ENCODE data around the gene PLXNA2. TPM values are rescaled to one million over a fixed set of nuclear protein-coding genes. Genes with fewer than 3 reads are reported as not detected.

Gene PLXNA2
- total RNA-seq, 4 donors from 2014 or later: 17.2 to 29.7 (median 24.6) TPM

DNA sequence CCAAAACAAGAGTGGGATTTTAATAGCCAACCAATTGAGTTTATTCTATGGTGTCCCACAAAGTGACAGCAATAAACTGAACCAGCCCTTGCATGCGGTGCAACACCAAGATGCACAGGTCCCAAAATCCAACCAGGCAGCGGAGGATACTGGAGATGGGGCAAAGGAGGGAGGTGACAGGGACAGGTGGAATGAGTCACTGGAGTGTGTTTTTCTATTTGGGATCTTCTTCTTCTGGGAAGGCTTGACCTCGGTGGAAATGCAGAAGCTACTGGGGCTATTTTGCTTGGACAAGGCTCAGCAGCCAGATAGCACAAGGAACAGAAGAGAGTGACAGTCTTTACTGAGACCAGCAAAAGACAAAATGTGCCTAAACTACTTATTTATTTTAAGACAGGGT, 97.5 kb downstream of the PLXNA2 start:
- no peak overlapping the region for H3K27ac ChIP-seq
- H3K36me3 ChIP-seq: no peaks in the 10 kb centered on the region
- no peak for DNase-seq (ENCODE audit: low spot score in 2 of 2)
- no peaks in the 10 kb centered on the region for H3K9me3 ChIP-seq
- WGBS, 2 donors: 89 to 94% methylated on average over 3 of the region's 3 CpGs
- peaks cover 0 to 30% (median 4%) of the 10 kb centered on the region in 4 donors for H3K4me1 ChIP-seq
- no peaks in the 10 kb centered on the region for H3K27me3 ChIP-seq
- no peak overlapping the region for H3K4me3 ChIP-seq
- TF ChIP-seq, protein P1, sequence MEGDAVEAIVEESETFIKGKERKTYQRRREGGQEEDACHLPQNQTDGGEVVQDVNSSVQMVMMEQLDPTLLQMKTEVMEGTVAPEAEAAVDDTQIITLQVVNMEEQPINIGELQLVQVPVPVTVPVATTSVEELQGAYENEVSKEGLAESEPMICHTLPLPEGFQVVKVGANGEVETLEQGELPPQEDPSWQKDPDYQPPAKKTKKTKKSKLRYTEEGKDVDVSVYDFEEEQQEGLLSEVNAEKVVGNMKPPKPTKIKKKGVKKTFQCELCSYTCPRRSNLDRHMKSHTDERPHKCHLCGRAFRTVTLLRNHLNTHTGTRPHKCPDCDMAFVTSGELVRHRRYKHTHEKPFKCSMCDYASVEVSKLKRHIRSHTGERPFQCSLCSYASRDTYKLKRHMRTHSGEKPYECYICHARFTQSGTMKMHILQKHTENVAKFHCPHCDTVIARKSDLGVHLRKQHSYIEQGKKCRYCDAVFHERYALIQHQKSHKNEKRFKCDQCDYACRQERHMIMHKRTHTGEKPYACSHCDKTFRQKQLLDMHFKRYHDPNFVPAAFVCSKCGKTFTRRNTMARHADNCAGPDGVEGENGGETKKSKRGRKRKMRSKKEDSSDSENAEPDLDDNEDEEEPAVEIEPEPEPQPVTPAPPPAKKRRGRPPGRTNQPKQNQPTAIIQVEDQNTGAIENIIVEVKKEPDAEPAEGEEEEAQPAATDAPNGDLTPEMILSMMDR (IDR thresholded peaks at IDR 0.05): no peak
- TF ChIP-seq EP300 (IDR thresholded peaks at IDR 0.05) (no peak), POLR2A (IDR thresholded peaks at IDR 0.05) (no peak)

DNA sequence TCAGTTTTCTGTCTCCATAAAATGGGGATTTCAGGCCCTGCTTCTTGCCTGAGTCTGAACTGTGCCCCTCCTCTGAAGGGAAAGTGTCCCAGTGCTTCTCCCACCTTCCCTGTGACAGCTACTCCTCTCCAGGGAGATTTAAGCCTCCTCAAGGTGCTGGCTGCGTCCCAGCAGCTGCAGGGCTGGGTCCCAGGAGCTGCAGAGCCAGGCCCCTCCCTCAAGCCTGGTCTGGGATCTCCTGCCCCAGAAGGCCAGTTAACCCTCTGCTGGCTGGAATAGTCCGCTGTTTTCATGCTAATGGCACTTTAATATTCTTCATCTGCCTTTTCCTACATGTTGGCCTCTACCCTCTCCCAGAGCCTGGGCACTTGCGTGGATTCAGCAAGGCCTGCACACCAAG, 99.0 kb downstream of the PLXNA2 start:
- Histone ChIP-seq H3K9me3 (no peaks in the 10 kb centered on the region), H3K27ac (no peak overlapping the region), H3K4me3 (no peak overlapping the region), H3K27me3 (no peaks in the 10 kb centered on the region), H3K36me3 (no peaks in the 10 kb centered on the region), H3K4me1 (peaks cover 0 to 17% (median 0%) of the 10 kb centered on the region in 4 donors)
- DNase-seq (ENCODE audit: low spot score in 2 of 2): no peak
- TF ChIP-seq EP300 (IDR thresholded peaks at IDR 0.05): no peak
- no peak for TF ChIP-seq POLR2A (IDR thresholded peaks at IDR 0.05)
- TF ChIP-seq, protein P1 (IDR thresholded peaks at IDR 0.05): no peak
- WGBS, 2 donors: 68 to 86% methylated on average over 3 of the region's 3 CpGs

DNA sequence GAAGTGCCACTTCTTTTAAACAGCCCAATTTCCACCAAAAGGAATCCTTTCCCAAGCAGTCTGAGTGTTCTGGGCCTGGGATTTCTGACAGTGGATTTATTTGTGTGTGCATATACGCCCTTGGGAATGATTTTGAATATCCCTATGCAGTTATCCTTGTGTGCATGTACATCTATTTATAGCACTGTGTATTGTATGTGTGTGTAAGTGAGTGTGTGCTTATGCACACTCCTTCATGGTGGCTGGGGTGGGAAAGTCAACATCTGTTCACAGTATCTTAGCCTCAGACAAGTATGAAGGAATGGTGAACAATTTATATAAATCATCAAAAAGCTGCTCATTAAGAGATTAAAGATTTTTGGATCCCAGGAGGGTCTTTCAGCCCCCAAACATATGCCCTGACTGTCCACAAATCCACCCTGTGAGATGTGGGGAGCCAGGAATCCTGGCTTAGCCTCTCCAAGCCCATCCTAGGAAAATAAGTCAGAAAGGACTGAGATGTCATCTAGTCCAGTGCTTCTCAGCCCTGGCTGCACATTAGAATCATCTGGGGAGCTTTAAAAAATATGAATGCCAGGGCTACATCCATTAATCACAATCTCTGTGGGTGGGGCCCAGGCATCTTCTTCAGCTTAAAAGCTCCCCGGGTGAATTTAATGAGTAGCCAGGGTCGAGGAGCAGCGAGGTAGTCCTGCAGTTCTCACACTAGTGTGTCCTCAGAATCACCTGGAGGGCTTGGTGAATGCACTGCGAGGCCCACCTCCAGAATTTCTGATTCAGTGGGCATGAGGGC, 101.4 kb downstream of the PLXNA2 start:
- peaks cover 0 to 9% (median 0%) of the 10 kb centered on the region in 4 donors for H3K4me1 ChIP-seq

DNA sequence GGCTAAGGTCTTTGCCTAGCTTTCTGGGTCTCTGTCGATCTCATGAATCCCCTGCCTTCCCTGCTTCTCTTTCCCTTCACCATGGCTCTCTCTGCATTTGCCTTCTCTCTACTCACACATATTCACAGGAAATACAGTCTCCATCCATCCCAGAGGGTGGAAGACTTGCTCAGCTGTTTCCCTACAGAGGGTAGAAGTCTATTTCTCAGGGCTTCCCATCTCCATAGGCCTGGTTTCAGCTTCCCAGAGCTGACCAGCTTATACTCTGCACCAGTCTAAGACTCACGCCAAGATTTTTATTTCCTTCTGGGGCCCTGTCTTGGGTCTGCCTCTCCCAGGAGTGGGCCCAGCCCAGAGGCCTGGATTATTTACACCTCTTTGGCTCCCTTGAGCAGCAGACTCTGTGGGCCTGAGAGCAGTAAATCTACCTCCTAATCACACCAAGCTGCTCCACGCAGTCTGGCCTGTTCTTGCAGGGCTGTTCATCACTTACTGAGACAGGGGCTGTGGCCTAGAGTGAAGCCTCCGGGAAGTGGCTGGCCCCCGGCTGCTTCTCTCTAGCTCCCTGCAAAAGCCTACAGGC, 102.5 kb downstream of the PLXNA2 start:
- no peak for DNase-seq (ENCODE audit: low spot score in 2 of 2)
- H3K4me3 ChIP-seq: no peak overlapping the region
- TF ChIP-seq POLR2A (IDR thresholded peaks at IDR 0.05) (no peak), EP300 (IDR thresholded peaks at IDR 0.05) (no peak)
- TF ChIP-seq, protein P1 (IDR thresholded peaks at IDR 0.05): no peak
- H3K27ac ChIP-seq: no peak overlapping the region
- peaks cover 0 to 9% (median 0%) of the 10 kb centered on the region in 4 donors for H3K4me1 ChIP-seq
- H3K27me3 ChIP-seq: no peaks in the 10 kb centered on the region
- H3K9me3 ChIP-seq: no peaks in the 10 kb centered on the region
- no peaks in the 10 kb centered on the region for H3K36me3 ChIP-seq
- WGBS, 2 donors: 57 to 60% methylated on average over 5 of the region's 5 CpGs

More for the DNA sequence above, 101.4 kb downstream of the PLXNA2 start:
- Histone ChIP-seq H3K27me3 (no peaks in the 10 kb centered on the region), H3K4me3 (no peak overlapping the region), H3K9me3 (no peaks in the 10 kb centered on the region), H3K27ac (no peak overlapping the region), H3K36me3 (no peaks in the 10 kb centered on the region)
- WGBS, 2 donors: 46 to 65% methylated on average over 5 of the region's 5 CpGs
- TF ChIP-seq POLR2A (IDR thresholded peaks at IDR 0.05) (no peak), EP300 (IDR thresholded peaks at IDR 0.05) (no peak)
- TF ChIP-seq, protein P1 (IDR thresholded peaks at IDR 0.05): no peak
- DNase-seq (ENCODE audit: low spot score in 2 of 2): no peak

DNA sequence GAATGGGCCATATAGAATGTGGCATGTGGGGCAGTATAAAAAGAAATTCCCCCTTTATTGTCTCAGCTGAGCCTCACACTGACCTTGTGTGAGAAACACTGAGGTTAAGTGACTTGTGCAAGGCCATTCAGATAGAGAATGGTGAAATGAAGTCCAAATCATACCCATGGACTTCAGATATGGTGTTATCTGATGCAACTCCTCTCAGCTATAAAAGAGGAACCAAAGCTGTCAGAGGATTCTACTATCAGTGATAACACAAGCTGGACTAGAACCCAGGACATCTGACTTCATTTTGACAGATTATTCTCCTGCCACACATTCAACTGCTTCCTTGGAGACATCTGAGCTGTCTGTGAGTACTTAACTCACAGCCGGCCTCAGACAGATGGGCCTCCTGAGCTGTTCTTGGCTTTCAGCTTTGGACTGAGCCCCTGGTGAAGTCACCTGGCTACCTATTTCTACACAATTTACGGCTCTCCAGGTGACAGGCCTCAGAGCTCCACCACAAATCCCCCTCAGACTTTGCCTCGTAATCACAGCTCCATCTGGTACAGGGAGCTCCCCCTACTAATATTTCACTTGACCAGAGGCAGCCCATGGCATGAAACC, 104.6 kb downstream of the PLXNA2 start:
- H3K36me3 ChIP-seq: no peaks in the 10 kb centered on the region
- H3K4me3 ChIP-seq: no peak overlapping the region
- TF ChIP-seq POLR2A (IDR thresholded peaks at IDR 0.05) (no peak), EP300 (IDR thresholded peaks at IDR 0.05) (no peak)
- TF ChIP-seq, protein P1 (IDR thresholded peaks at IDR 0.05): no peak
- no peak for DNase-seq (ENCODE audit: low spot score in 2 of 2)
- H3K9me3 ChIP-seq: no peaks in the 10 kb centered on the region
- WGBS, 2 donors: 58 to 63% methylated on average over 3 of the region's 3 CpGs
- no peaks in the 10 kb centered on the region for H3K27me3 ChIP-seq
- H3K4me1 ChIP-seq: peaks cover 0 to 11% (median 0%) of the 10 kb centered on the region in 4 donors
- no peak overlapping the region for H3K27ac ChIP-seq
